Activated CD8-positive, alpha-beta memory T cell treated with anti-CD3 and anti-CD28 coated beads, Interleukin-2, amount 50 U/mL, for 24 hours (primary cell): ENCODE results near the gene CHN2.

Experiments
- DNase-seq: peaks from one replicate; pipeline ENCODE4 v3.0.0-alpha.2; 2020; ENCODE audit errors: extremely low read depth

CHN2 gene

GRCh38 chr7:29194594-29195427, at the start of gene CHN2:
Gene CHN2, plus strand, starts transcription at chr7:29194775.
- no peak for DNase-seq

GRCh38 chr7:29145553-29146056, 49.0 kb upstream of the CHN2 start:
- DNase-seq = no peak

GRCh38 chr7:29146057-29146706, 48.4 kb upstream of the CHN2 start, which contains the start of gene CPVL:
Gene CPVL, minus strand, starts transcription at chr7:29146537. Its CDS starts 25,476 bp downstream, at chr7:29121061.
- no peak for DNase-seq

- DNase-seq = no peak
Observed at GRCh38 chr7:29146888-29147609, 47.5 kb upstream of the CHN2 start.

- no peak for DNase-seq
Observed at GRCh38 chr7:29147821-29148220, 46.8 kb upstream of the CHN2 start.

GRCh38 chr7:29149036-29149435, 45.5 kb upstream of the CHN2 start:
- DNase-seq = no peak

GRCh38 chr7:29150856-29151255, 43.7 kb upstream of the CHN2 start:
- no peak for DNase-seq

GRCh38 chr7:29154076-29154475, 40.5 kb upstream of the CHN2 start:
- no peak for DNase-seq

- DNase-seq = no peak
Observed at GRCh38 chr7:29156907-29157452, 37.6 kb upstream of the CHN2 start.

GRCh38 chr7:29158795-29159423, 35.7 kb upstream of the CHN2 start:
- DNase-seq = no peak

GRCh38 chr7:29160080-29160479, 34.5 kb upstream of the CHN2 start:
- DNase-seq = no peak

GRCh38 chr7:29161231-29161630, 33.3 kb upstream of the CHN2 start:
- no peak for DNase-seq

GRCh38 chr7:29162577-29162976, 32.0 kb upstream of the CHN2 start:
- no peak for DNase-seq

- no peak for DNase-seq
Observed at GRCh38 chr7:29163854-29164253, 30.7 kb upstream of the CHN2 start.

- DNase-seq = no peak
Observed at GRCh38 chr7:29167721-29168120, 26.9 kb upstream of the CHN2 start.

GRCh38 chr7:29170781-29171180, 23.8 kb upstream of the CHN2 start:
- DNase-seq = no peak

- no peak for DNase-seq
Observed at GRCh38 chr7:29173458-29173857, 21.1 kb upstream of the CHN2 start.

- no peak for DNase-seq
Observed at GRCh38 chr7:29177963-29178600, 16.5 kb upstream of the CHN2 start.

- no peak for DNase-seq
Observed at GRCh38 chr7:29179115-29179514, 15.5 kb upstream of the CHN2 start.

GRCh38 chr7:29184599-29184998, 10.0 kb upstream of the CHN2 start:
- no peak for DNase-seq

- no peak for DNase-seq
Observed at GRCh38 chr7:29185613-29186012, 9.0 kb upstream of the CHN2 start.
